ENCODE results near the gene ALPI.
"Not testable (repeated sequence)": the region's sequence is repeated elsewhere in the genome, so short reads cannot be mapped to it uniquely, and the experiment has no call there.

Gene ALPI

GRCh38 chr2:232443047-232443446, 12.9 kb upstream of the ALPI start:
- intact Hi-C loops (cut with micrococcal nuclease): loop anchor here (5.0 kb wide), 1 partner anchor 521 kb away; no protein-coding TSS in a partner anchor
- H3K27me3 Mint-ChIP-seq: peaks cover 32% of the 10 kb centered on the region
- H3K27ac Mint-ChIP-seq; H3K36me3 Mint-ChIP-seq (ENCODE audit: low read depth); H3K4me3 Mint-ChIP-seq; H3K9me3 Mint-ChIP-seq: not testable (repeated sequence)
- H3K4me1 Mint-ChIP-seq (ENCODE audit: low read depth): peaks cover 16% of the 10 kb centered on the region

- intact Hi-C loops (cut with micrococcal nuclease): loop anchor here (5.0 kb wide), 1 partner anchor 522 kb away; no protein-coding TSS in a partner anchor
- H3K9me3 Mint-ChIP-seq; H3K36me3 Mint-ChIP-seq (ENCODE audit: low read depth); H3K4me3 Mint-ChIP-seq; H3K27ac Mint-ChIP-seq: not testable (repeated sequence)
- Mint-ChIP-seq H3K4me1 (ENCODE audit: low read depth) (peaks cover 16% of the 10 kb centered on the region), H3K27me3 (peaks cover 26% of the 10 kb centered on the region)
These were observed 12.1 kb upstream of the ALPI start for GRCh38 chr2:232443669-232444408.

- H3K36me3 Mint-ChIP-seq (ENCODE audit: low read depth): no peaks in the 10 kb centered on the region
- intact Hi-C loops (cut with micrococcal nuclease): loop anchor here (5.0 kb wide), 2 partner anchors 78 to 522 kb away; partner anchors contain the start of gene PRSS56
- no peaks in the 10 kb centered on the region for H3K9me3 Mint-ChIP-seq
- no peak overlapping the region for H3K27ac Mint-ChIP-seq
- peaks cover 16% of the 10 kb centered on the region for H3K4me1 Mint-ChIP-seq (ENCODE audit: low read depth)
- peaks cover 23% of the 10 kb centered on the region for H3K27me3 Mint-ChIP-seq
- no peak overlapping the region for H3K4me3 Mint-ChIP-seq
These were observed 11.4 kb upstream of the ALPI start for GRCh38 chr2:232444409-232445148.

DNA sequence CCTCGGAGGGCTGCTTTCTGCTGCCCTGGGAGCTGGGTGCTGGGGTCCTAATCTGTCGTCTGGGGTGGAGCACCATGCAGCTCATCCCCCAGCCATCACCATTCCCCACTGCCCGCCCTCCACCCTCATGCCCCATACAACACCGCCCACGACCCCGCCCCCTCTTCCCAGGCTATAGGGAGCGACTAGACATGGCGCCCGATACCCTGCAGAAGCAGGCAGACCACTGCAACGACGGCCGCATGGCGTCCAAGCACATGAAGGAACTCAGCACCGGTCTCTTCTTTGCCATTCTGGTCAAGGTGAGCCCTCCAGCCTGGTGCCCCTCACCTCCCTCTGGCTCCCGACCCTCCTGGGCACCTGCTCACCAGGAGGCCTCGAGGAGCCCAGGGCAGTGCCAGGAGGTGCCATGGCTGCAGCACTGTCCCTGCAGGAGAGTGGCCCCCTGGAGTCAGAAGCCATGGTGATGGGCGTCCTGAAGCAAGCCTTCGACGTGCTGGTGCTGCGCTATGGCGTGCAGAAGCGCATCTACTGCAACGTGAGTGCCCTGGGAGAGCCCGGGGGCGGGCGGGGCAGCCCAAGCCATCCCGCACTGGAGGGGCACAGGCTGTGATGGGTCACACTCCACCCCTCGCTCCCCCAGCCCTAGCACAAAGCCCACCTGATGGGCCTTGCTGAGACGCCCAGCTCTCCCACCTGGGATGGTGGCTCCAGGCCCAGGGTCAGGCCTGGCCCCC, 10.6 kb upstream of the ALPI start:
- not testable (repeated sequence) for H3K36me3 Mint-ChIP-seq (ENCODE audit: low read depth); H3K4me1 Mint-ChIP-seq (ENCODE audit: low read depth); H3K9me3 Mint-ChIP-seq; H3K4me3 Mint-ChIP-seq; H3K27ac Mint-ChIP-seq
- peaks cover 21% of the 10 kb centered on the region for H3K27me3 Mint-ChIP-seq
- intact Hi-C loops (cut with micrococcal nuclease): loop anchor here (5.0 kb wide), 1 partner anchor 77 kb away; the partner anchor contains the start of gene PRSS56

- not testable (repeated sequence) for H3K9me3 Mint-ChIP-seq; H3K4me1 Mint-ChIP-seq (ENCODE audit: low read depth); H3K27ac Mint-ChIP-seq; H3K4me3 Mint-ChIP-seq; H3K36me3 Mint-ChIP-seq (ENCODE audit: low read depth)
- intact Hi-C loops (cut with micrococcal nuclease): loop anchor here (5.0 kb wide), 1 partner anchor 76 kb away; the partner anchor contains the start of gene PRSS56
- peaks cover 14% of the 10 kb centered on the region for H3K27me3 Mint-ChIP-seq
These were observed 9.6 kb upstream of the ALPI start for GRCh38 chr2:232446266-232446777.

GRCh38 chr2:232447091-232447620, 8.8 kb upstream of the ALPI start:
- peaks cover 9% of the 10 kb centered on the region for H3K27me3 Mint-ChIP-seq
- H3K4me3 Mint-ChIP-seq: no peak overlapping the region

GRCh38 chr2:232447638-232448303, 8.2 kb upstream of the ALPI start:
- Mint-ChIP-seq H3K36me3 (ENCODE audit: low read depth) (no peaks in the 10 kb centered on the region), H3K27ac (no peak overlapping the region)

More at GRCh38 chr2:232447091-232447620, 8.8 kb upstream of the ALPI start:
- Mint-ChIP-seq H3K4me1 (ENCODE audit: low read depth) (peaks cover 5% of the 10 kb centered on the region), H3K36me3 (ENCODE audit: low read depth) (no peaks in the 10 kb centered on the region), H3K27ac (no peak overlapping the region), H3K9me3 (no peaks in the 10 kb centered on the region)
- intact Hi-C loops (cut with micrococcal nuclease): loop anchor here (5.0 kb wide), 1 partner anchor 75 kb away; the partner anchor contains the start of gene PRSS56

DNA sequence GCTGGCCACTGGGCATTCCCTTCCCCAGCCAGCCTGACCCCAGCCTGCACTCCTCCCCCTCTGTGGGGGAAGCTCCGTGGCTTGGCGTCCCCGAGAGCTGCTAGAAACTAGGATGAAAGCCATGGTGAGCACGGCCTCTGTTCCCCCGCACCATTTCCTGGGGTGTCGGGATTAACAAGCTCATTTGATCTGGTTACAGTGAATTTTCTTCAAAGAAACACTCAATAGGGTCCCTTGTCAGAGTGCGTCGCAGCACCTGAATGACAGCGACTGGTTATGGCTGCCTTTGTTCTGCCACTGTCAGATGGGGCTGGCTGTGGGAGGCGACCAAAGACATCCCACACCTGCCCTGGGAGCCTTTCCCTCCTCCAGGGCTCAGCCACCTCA, 7.7 kb upstream of the ALPI start:
- H3K27ac Mint-ChIP-seq: no peak overlapping the region
- H3K9me3 Mint-ChIP-seq: no peaks in the 10 kb centered on the region
- H3K36me3 Mint-ChIP-seq (ENCODE audit: low read depth): no peaks in the 10 kb centered on the region
- intact Hi-C loops (cut with micrococcal nuclease): loop anchor here (5.0 kb wide), 1 partner anchor 74 kb away; the partner anchor contains the start of gene PRSS56
- no peak overlapping the region for H3K4me3 Mint-ChIP-seq
- H3K27me3 Mint-ChIP-seq: peaks cover 11% of the 10 kb centered on the region
- peaks cover 5% of the 10 kb centered on the region for H3K4me1 Mint-ChIP-seq (ENCODE audit: low read depth)

More at GRCh38 chr2:232447638-232448303, 8.2 kb upstream of the ALPI start:
- H3K27me3 Mint-ChIP-seq: peaks cover 11% of the 10 kb centered on the region
- no peak overlapping the region for H3K4me3 Mint-ChIP-seq
- no peaks in the 10 kb centered on the region for H3K9me3 Mint-ChIP-seq
- peaks cover 5% of the 10 kb centered on the region for H3K4me1 Mint-ChIP-seq (ENCODE audit: low read depth)
- intact Hi-C loops (cut with micrococcal nuclease): loop anchor here (5.0 kb wide), 1 partner anchor 75 kb away; the partner anchor contains the start of gene PRSS56

DNA sequence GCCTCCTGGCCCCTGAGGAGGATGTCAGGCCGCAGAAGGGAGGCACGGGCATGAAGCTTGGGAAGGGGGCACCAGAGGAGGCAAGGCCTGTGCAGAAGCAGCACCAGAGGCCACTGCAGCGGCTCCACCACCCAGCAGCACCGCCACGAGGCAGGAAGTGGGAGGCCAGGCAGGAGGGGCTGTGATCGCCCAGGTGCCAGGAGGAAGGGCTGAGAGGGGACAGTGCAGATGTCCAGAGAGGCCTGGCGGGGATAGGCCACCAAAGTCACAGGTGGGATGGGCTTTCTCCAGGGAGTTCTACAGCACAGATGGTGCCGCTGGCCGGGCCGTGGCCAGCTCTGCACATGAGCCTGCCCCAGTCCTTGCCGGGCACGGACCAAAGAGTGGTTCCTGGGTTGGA, 6.0 kb upstream of the ALPI start:
- no peaks in the 10 kb centered on the region for H3K36me3 Mint-ChIP-seq (ENCODE audit: low read depth)
- H3K9me3 Mint-ChIP-seq: no peaks in the 10 kb centered on the region
- no peak overlapping the region for H3K4me3 Mint-ChIP-seq
- intact Hi-C loops (cut with micrococcal nuclease): loop anchor here (5.0 kb wide), 1 partner anchor 72 kb away; the partner anchor contains the start of gene PRSS56
- H3K27me3 Mint-ChIP-seq: peaks cover 9% of the 10 kb centered on the region
- H3K27ac Mint-ChIP-seq: no peak overlapping the region
- no peaks in the 10 kb centered on the region for H3K4me1 Mint-ChIP-seq (ENCODE audit: low read depth)

DNA sequence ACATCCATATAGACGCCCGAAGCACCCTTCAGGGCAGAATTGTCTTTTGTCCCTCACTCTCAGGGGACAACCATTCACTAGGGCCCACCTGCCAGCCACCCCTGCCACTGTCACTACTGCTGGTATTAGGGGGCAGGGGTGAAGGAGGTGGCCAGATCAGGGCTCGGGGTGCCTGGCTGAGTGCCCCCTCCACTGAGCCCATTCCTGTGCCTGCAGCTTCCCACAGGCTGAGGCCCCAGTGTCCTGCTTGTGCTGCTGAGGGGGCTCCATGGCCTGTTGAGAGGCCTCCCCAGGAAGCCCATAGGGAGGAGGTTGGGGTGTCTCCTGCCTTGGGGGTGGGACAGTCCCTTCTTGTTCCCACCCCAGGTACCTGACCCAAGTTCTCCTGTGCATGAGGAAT, 4.3 kb upstream of the ALPI start:
- H3K4me3 Mint-ChIP-seq; H3K36me3 Mint-ChIP-seq (ENCODE audit: low read depth); intact Hi-C loops (cut with micrococcal nuclease); H3K27me3 Mint-ChIP-seq; H3K4me1 Mint-ChIP-seq (ENCODE audit: low read depth); H3K27ac Mint-ChIP-seq; H3K9me3 Mint-ChIP-seq: not testable (repeated sequence)

DNA sequence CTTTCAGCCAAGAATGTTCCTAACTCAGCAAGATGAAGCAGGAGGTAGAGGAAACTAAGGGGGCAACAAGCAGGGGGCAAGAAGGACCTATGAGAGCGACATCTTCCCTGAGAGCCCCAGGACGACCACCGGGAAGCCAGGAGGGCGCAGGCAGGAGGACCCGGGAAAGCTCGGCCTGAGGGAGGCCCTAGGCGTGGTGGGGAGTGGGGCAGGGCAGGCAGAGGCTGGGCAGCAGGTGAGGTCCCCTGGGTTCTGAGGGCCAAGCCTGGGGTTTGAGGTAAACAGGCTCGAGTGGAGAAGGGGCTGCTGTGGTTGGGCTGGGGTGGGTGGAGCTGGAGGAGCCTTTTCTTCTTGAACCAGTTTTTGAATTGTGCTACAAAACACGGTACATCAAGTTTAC, 1.3 kb upstream of the ALPI start:
- H3K36me3 Mint-ChIP-seq (ENCODE audit: low read depth): no peaks in the 10 kb centered on the region
- H3K27me3 Mint-ChIP-seq: peaks cover 25% of the 10 kb centered on the region
- intact Hi-C loops (cut with micrococcal nuclease): no loop called here
- no peaks in the 10 kb centered on the region for H3K4me1 Mint-ChIP-seq (ENCODE audit: low read depth)
- no peak overlapping the region for H3K4me3 Mint-ChIP-seq
- no peak overlapping the region for H3K27ac Mint-ChIP-seq
- no peaks in the 10 kb centered on the region for H3K9me3 Mint-ChIP-seq

DNA sequence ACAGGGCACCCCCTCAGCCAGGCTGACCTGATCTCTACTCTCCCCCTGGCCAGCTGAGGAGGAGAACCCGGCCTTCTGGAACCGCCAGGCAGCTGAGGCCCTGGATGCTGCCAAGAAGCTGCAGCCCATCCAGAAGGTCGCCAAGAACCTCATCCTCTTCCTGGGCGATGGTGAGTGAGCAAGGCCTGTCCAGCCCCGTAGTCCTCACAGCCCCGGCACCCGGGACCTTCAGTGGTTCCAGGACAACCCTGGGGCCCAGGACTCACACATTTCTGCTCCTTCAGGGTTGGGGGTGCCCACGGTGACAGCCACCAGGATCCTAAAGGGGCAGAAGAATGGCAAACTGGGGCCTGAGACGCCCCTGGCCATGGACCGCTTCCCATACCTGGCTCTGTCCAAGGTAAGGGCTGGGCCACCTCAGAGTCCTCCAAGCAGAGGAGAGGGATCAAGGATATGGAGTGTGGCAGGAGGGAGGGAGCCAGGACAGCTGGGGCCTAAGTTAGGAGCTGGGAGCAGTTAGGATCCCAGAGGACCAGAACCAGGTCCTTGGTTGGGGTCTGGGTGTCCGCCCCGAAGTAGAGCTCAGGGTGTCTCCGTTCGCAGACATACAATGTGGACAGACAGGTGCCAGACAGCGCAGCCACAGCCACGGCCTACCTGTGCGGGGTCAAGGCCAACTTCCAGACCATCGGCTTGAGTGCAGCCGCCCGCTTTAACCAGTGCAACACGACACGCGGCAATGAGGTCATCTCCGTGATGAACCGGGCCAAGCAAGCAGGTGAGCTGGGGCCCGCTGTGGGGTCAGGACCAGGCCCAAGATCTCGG, 555 bp downstream of the ALPI start:
- peaks cover 32% of the 10 kb centered on the region for H3K27me3 Mint-ChIP-seq
- no peaks in the 10 kb centered on the region for H3K4me1 Mint-ChIP-seq (ENCODE audit: low read depth)
- no peaks in the 10 kb centered on the region for H3K9me3 Mint-ChIP-seq
- intact Hi-C loops (cut with micrococcal nuclease): no loop called here
- no peak overlapping the region for H3K4me3 Mint-ChIP-seq
- no peak overlapping the region for H3K27ac Mint-ChIP-seq
- no peaks in the 10 kb centered on the region for H3K36me3 Mint-ChIP-seq (ENCODE audit: low read depth)

All from dendritic cell treated with granulocyte-macrophage colony-stimulating factor and Interleukin-4, amounts not matched to agents 40 ng/mL and 50 ng/mL, for 4 days (primary cell).